Embryonic facial prominence (tissue), 1 donor: ENCODE results near the gene PREX1.

Experiments
- DNase-seq: peaks from one replicate; pipeline ENCODE4 v3.0.0-alpha.2; 2016; ENCODE audit errors: extremely low spot score

PREX1 gene

DNA sequence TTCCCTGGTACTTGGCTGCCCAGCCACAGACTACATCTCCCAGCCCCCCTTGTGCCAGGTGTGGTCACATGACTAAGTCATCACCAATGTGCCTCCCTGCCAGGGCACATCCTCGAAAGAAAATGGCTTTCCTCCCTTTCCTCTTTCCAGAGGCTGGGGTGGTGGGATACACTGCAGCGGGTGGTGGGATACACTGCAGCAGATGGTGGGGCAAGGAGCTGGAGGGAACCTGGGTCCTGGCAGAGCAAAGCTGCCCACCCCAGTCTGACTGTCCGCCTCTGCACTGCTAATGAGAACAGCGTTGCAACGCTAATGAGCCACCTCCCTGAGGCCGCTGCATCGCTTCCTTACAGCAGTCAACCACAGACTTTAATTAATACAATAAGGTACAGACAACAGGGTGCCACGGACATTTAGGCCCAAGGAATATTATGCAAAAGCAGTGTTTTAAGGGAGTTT lies 125.3 kb downstream of the PREX1 start:
- no peak for DNase-seq

- DNase-seq, result no peak
These were observed 126.1 kb downstream of the PREX1 start for GRCh38 chr20:48701702-48702101.

DNA sequence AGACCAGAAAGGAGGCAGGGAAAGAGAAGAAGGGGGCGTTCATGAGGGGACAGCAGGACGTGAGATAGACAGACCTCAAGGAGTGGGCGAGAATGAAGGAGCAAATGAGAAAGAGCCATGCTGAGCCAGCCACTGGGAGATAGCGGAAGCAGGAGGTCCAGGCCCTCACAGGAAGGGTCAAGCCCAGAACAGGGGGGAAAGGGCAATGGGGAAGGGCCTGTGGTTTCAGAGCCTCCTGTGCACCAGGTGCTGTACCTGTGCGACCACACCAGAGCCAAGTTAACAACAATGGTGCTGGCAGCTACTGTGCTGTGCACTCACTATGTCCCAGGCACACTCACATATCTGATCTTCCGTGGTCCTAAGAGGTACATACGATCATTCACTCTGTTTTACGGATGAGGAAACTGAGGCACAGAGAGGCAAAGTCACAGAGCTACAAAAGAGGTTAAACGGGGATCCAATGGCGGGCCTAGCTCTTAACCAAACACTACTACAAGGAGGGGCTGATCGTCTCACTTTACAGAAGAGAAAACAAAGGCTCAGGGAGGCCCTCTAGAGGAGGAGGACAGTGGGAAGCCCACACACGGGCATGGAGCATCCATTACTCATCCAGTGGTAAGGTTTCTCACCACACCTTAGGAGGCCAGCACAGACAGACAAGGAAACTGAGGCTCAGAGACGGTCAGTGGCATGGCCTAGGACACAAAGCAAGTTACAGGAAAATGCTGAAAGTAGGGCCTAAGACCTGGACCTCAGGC lies 129.1 kb downstream of the PREX1 start:
- no peak for DNase-seq

GRCh38 chr20:48697845-48698491 lies 129.8 kb downstream of the PREX1 start:
- DNase-seq, result no peak

DNA sequence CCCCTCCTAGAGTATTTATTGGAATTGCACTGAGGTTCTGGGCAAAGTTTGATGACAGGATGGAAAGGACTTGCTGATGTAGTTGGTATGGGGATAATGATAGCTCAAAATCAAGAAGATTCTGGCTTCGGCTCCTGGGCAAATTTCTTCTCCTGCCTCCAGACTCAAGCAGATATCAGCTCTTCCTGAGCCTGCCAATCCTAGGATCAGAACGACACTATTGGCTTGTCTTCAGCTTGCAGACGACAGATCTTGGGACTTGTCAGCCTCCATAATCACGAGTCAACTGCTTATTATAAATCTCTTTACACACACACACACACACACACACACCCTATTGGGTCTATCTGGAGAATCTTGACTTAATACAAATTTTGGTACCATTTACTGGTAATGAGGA lies 131.1 kb downstream of the PREX1 start:
- no peak for DNase-seq

GRCh38 chr20:48695738-48696137 lies 132.1 kb downstream of the PREX1 start:
- DNase-seq, result no peak

DNA sequence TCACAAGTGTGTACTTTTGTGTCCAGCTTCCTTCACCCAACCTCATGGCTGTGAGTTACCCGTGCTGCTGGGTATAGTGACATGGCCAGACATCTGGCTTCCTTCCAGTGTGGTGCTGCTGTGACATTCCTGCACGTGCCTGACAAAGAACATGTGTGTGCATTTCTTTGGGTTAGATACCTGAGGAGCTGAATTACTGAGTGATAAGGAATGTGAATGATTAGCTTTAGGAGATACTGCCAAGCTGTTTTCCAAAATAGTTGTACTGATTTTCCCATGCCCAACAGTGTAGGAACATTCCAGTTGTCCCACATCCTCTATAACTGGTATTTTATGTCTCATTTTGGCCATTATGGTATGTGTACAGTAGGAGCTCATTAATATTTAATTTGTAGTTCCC lies 132.5 kb downstream of the PREX1 start:
- no peak for DNase-seq

DNA sequence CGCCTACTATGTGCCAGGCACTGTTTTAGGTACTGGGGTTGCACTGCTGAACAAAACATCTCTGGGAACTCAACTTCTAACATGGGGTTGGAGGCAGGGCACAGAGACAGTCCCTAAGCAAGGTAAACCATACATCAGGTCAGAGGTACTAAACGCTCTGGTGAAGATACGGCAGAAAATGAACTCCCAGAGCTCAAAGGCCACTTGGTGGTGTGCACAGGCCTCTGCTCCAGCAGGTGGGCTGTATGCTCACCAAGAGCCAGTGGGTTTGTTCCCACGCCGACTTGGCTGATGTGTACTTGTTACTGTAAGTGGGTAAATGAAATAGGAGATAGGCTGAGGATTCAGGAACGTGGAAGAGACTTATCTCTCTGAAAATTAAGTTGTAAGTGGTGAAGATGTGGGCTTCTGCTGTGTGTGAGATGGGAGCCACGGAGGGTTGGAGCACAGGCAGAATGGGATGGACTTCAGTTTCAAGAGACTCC lies 133.4 kb downstream of the PREX1 start:
- no peak for DNase-seq

DNA sequence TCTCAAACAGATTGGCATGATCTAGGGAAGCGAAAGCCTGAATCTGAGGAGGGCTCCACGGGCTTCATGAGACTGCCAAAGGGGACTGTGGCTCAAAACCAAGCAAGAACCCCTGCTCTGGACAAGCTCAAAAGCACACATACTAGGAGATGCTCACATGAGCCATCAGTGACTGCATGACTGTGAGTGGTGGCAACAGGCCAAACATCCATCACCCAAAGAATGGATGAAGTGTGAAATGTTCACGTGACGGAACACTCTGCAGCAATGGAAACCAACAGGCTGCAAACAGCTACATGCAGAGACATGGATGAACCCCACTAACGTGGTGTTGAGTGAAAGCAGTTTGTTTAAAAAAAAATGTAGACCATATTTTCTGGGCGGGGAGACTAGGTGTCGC lies 136.3 kb downstream of the PREX1 start:
- no peak for DNase-seq

- DNase-seq, result no peak
These were observed 136.9 kb downstream of the PREX1 start for GRCh38 chr20:48690888-48691287.

DNA sequence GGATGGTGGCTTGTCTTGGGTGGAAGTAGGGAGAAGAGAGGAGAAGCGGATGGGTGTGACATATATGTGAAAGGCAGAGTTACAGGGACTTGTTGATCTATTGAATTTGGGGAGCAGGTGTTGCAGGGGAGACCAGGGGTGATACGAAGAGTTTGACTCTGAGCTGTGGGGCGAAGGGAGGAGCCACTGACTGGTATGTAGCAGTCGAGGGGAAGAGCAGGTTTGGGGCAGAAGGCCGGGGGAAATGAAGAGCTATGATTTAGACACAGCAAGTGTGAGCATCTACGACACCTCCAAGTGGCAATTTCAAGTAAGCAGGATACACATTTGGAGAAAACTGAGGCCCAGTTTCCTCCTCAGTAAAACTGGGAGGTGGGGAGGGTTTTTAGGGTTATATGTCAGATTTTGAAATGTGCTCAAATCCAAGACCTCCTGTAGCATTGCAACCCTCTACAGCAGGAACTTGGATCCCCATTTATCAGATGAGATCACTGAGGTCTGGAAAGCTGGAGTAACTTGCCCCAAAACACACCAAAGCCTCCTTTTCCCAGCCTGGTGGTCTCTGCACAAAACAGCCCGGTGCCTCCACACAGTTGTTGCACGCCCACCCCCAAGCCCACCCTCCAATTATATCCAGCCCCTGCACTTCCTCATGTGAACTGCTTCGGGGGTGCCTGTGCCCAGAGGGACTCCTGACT lies 137.8 kb downstream of the PREX1 start:
- no peak for DNase-seq

DNA sequence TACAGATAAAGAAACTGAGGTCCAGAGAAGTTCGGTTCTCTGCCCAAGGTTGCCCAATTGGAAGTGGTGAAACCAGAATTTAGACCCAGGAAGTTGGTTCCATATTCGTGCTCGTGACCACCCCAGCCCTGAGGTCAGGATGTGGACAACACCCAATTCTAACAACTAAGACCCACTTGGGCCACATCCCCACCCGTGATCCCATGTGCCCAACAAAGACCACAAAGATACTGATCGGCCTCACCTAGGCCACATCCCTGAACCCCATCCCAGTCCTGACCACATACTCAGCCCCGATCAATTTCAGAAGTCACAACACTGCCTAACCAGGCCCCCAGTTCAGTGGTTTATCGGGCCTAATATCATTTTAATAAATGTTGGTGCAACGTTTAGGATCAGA lies 138.4 kb downstream of the PREX1 start:
- no peak for DNase-seq

GRCh38 chr20:48688579-48688978 lies 139.2 kb downstream of the PREX1 start:
- no peak for DNase-seq

GRCh38 chr20:48687117-48687800 lies 140.5 kb downstream of the PREX1 start:
- DNase-seq, result no peak

DNA sequence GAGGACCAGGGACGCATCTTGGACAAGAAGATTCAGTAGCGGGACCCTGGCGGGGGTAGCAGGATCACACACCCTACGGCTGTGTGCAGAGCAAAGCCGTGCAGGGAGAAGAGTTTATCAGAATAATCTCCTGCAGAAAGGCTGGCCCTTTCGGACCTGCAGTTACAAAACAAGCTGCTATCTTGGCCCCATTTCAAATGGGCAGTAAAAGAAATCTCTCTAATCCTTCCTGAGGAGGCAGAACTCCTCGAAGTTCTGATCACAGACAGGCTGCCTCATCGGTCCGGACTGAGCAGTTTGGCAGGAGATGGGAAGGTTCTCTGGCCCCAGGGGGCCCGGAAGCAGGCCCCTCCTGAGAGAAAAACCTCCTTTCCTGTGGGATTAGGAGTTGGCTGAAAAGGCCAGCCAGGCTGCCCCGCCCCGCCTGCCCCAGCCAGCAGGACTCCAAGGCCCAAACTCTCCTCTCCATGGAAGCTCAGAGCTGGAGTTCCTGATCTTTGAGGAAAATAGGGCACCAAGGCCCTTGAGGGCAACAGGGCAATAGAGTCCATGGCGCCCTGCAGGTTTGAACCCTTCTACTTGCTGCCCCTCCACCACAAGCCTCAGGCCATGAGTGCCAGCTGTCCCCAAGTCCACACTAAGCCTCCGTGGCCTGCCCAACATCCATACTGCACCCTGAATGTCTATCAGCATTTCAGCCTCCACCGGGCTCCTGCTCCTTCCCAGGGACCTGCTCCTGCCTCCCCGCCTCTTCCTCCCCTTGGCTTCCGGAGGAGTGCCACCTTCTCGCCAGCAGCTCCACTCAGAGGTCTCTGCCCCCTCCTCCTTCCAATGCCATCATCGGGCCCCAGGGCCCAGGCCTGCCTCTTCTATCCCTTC lies 141.3 kb downstream of the PREX1 start:
- DNase-seq, result no peak

DNA sequence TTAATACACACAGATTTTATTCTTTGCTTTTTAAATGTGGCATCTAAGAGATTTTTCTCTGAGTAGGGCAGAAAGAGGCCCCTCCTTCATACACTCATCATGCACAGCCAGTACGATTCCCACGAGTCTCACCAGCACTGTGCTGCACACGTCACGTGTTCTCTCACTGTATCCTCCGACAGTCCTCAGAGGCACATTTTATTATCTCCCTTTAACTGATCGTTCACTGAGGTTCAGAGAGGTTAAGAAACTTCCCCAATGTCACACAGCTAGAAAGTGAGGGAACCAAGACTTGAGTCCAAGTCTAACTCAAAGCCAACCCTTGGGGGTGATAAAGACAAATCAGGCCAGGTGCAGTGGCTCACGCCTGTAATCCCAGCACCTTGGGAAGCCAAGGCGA lies 142.5 kb downstream of the PREX1 start:
- no peak for DNase-seq

DNA sequence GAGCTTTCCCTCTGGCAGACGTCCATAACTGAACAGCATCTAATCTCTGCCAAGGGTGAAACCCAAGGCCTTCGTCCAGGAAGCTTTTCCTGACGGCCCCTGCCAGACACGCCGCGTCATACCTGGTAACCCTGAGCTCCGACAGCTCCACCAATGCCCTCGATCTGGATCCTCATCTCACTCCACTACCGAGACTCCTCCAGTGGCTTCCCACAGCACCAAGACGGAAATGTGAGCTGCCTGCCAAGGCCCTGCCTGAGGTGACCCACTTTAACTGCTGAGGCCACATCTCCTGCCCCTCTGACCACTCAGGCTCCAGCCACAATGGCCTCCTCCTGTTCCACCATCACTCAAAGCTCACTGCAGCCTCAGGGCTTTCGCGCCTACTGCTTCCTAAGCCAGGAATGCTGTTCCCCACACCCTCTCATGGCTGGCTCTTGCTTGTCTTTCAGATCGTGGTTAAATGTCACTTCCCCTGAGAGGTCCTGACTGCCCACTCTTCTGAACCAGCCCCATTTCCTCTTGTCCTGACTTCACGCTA lies 143.2 kb downstream of the PREX1 start:
- no peak for DNase-seq

- no peak for DNase-seq
These were observed 144.2 kb downstream of the PREX1 start for GRCh38 chr20:48683467-48684175.

DNA sequence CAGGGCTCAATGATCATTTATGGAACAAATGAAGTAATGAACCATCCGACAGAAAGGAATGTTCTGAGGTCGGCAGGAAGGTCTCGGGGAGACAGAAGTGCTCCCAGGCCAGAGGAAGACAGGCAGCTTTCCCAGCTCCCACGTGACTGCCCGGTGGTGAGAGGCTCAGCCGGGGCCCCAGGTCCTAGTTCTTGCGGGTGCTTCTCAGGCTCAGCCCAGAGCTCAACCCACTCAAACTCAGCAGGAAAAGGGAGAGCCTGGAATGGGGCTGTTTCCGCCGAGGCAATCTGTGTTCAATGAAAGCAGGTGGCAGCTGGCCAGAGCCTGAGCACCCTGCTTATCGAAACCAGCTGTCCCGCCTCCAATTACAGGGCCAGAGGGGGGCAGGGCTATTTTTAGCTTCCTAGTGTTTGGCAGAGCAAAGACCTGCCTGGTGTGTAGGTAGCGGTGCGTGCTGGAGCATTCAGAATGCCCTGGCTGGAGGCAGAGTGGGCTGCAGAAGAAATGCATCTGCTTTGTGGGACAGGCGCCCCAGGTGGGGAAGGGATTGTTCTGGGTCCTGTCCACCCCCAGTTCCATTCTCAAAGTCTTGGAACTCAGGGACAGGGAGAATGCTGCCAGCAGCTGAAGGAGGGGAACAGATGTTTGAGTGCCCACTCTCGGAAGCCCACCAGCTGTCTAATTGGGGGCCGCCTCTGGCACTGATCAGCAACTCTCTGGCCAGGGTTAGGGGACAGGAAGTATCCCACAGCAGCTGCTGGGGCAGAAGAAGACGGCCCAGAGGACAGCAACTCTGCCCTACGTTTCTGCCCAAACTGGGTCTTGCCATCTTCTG lies 145.1 kb downstream of the PREX1 start:
- peak; percentile 88 for DNase-seq
